ENCODE measurements around the gene SENP7.
"Not testable (repeated sequence)": the region's sequence is repeated elsewhere in the genome, so short reads cannot be mapped to it uniquely, and the experiment has no call there.

Gene SENP7

DNA sequence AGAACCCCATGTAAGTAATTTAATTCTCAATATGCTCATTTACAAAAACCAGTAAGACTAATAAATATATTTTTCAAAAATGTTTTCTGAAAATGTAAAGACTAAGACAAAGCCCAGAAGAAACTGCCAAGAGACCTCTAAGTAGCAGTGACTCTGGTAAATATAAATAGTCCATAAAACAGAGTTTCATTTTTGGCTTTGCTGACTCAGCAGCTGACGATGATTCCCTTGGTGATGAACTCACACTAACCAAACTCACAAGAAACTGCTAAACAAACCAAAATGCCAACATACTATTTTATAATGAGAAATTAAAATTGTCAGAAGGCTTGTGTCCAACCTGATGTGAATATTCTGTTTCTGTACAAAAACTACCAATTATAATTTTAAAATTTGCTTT lies 161.2 kb downstream of the SENP7 start:
- TF ChIP-seq POLR2A (IDR thresholded peaks at IDR 0.05; ENCODE audit: low read depth, low read length) (no peak), POLR2AphosphoS5 (IDR thresholded peaks at IDR 0.05; ENCODE audit: low read depth, low read length) (no peak), TAF1 (IDR thresholded peaks at IDR 0.05; ENCODE audit: borderline replicate concordance, low read depth, low read length) (no peak)
- no peak for DNase-seq (ENCODE audit: insufficient read length)

DNA sequence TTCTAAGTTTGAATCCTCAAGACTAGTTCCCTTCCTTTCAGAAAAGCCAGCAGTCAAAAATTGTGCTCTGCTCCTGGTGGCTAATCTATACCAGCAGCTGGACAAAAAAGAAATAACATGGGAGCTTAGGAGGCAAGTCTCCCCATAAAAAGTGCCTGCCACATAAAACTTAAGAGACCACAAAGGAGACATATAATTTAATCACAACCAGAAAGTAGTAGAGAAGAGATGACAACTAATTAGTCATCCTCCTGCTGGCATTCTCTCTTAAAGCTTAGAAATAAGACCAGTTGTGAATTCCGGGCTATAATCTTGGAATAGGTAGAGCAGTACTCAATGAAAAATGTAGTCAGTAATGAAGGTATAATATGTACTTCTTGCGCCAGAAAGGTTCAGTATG lies 172.4 kb downstream of the SENP7 start:
- DNase-seq (ENCODE audit: insufficient read length) = no peak
- TF ChIP-seq TAF1 (IDR thresholded peaks at IDR 0.05; ENCODE audit: borderline replicate concordance, low read depth, low read length) (no peak), POLR2AphosphoS5 (IDR thresholded peaks at IDR 0.05; ENCODE audit: low read depth, low read length) (no peak), POLR2A (IDR thresholded peaks at IDR 0.05; ENCODE audit: low read depth, low read length) (no peak)
- no peak for FAIRE-seq

More for the DNA sequence above, 161.2 kb downstream of the SENP7 start:
- no peak for FAIRE-seq

- TF ChIP-seq POLR2AphosphoS5 (IDR thresholded peaks at IDR 0.05; ENCODE audit: low read depth, low read length) = no peak
- no peak for TF ChIP-seq TAF1 (IDR thresholded peaks at IDR 0.05; ENCODE audit: borderline replicate concordance, low read depth, low read length)
- TF ChIP-seq POLR2A (IDR thresholded peaks at IDR 0.05; ENCODE audit: low read depth, low read length) = no peak
- DNase-seq (ENCODE audit: insufficient read length) (no peak), FAIRE-seq (no peak)
Observed at GRCh38 chr3:101333883-101334282, 179.1 kb downstream of the SENP7 start.

DNA sequence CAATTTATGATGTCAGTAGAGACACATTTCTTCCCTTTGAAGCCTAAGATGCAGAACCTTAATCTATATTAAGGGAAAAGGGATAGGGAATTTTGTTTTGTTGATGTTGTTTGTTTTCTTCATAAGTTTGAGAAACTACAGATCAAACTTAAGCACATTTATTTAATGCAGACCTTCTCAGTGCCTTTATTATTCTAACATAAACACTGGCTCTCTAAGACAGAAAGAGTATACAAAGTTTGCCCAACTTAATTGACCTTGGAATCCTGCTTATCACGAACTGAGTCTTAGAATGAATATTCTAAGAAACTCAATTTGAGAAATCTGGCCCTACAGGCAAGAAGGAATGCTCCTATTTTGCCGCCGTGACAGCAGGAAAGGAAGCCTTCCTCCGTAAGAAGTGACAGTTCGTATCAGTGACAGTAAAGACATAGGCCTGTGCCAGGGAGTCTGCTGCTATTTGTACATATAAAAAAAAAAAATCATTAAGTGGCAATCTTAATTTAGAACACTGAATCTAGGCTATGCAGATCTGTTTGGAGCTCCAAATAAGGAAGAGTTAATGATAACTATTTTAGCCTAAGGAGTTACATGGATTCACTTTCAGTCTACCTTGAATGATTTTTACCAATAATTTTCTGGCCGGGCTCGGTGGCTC lies 183.9 kb downstream of the SENP7 start:
- TF ChIP-seq POLR2A (IDR thresholded peaks at IDR 0.05; ENCODE audit: low read depth, low read length) (no peak), POLR2AphosphoS5 (IDR thresholded peaks at IDR 0.05; ENCODE audit: low read depth, low read length) (no peak), TAF1 (IDR thresholded peaks at IDR 0.05; ENCODE audit: borderline replicate concordance, low read depth, low read length) (no peak)
- DNase-seq (ENCODE audit: insufficient read length) (no peak), FAIRE-seq (no peak)

DNA sequence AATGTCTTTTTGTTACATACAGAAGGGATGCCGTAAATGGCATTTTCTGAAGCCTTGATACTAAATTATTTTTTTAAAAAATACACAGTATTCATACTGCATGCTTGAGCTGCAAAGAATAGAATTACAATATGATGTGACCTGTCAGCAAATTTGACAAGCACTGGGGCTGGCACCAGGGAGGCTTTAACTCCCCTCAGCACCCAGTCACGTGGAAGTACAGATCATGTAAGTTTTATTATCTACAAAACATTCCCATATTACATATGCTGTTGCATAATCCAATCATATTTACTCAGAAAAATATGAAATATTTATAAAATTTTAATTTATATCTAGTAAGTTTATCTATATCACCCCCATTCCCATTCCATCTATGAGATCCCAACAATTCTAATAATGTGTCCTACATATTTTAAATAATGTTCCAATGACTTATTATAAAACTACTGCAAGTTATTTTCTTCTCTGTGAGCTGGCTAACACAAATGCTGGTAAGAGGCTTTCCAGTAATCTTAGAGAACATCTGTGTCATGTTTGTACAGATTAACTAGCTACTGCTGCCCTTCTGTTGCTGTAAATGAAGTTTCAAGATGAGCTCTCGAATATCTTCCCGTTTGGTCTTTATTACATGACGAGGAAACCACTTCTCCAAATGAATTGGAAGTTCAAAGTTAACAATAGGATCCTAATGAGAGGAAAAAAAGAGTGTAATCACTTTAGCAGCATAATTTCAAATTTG lies 187.4 kb downstream of the SENP7 start:
- DNase-seq (ENCODE audit: insufficient read length) (no peak), FAIRE-seq (no peak)
- TF ChIP-seq POLR2A (IDR thresholded peaks at IDR 0.05; ENCODE audit: low read depth, low read length) (no peak), TAF1 (IDR thresholded peaks at IDR 0.05; ENCODE audit: borderline replicate concordance, low read depth, low read length) (no peak), POLR2AphosphoS5 (IDR thresholded peaks at IDR 0.05; ENCODE audit: low read depth, low read length) (no peak)

DNA sequence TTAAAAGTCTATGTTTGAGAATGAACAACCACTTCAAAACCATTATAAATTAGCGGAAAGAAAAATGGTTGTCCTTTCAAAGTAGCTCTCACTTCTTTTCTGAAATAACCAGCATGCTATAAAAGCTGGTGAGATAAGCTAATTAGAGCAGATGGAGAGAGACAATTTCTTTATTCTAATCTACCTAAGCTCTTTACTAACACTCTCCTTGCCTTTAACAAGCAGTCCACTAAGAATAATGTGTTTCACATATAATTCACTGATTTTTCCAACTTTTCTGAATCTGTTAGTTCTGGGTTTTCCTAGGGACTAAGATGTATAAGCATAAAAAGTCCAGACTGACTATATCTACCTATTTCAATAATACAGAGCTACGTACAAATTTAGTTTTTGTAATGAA lies 192.5 kb downstream of the SENP7 start, which contains the start of gene IMPG2:
Gene IMPG2 (minus strand): TSS at position 101 of the 400 bp plus-strand sequence. CDS start 203 bp downstream, outside the sequence.
- DNase-seq (ENCODE audit: insufficient read length) (no peak), FAIRE-seq (no peak)
- TF ChIP-seq TAF1 (IDR thresholded peaks at IDR 0.05; ENCODE audit: borderline replicate concordance, low read depth, low read length) = no peak
- no peak for TF ChIP-seq POLR2AphosphoS5 (IDR thresholded peaks at IDR 0.05; ENCODE audit: low read depth, low read length)
- no peak for TF ChIP-seq POLR2A (IDR thresholded peaks at IDR 0.05; ENCODE audit: low read depth, low read length)

DNA sequence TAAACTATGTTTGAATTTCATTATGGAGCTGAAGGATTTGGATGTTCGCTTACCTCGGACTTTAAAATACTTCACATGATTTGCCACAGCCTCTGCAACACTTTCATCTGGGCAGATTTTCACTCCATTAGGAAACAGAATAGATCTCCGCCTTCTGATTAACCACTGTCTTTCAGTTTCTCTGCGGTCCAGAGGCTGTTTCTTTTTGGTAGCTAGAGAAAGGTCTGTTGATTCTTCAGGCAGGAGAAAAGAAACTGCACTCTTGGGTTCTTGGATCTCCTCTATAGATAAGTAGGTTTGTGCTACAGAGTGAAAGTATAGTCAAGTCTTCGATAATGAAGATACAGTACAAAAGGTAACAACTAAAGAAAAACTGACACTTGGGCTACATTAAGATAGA lies 193.5 kb downstream of the SENP7 start:
- FAIRE-seq = no peak
- DNase-seq (ENCODE audit: insufficient read length) = no peak
- TF ChIP-seq POLR2AphosphoS5 (IDR thresholded peaks at IDR 0.05; ENCODE audit: low read depth, low read length) (no peak), POLR2A (IDR thresholded peaks at IDR 0.05; ENCODE audit: low read depth, low read length) (no peak), TAF1 (IDR thresholded peaks at IDR 0.05; ENCODE audit: borderline replicate concordance, low read depth, low read length) (no peak)

GRCh38 chr3:101312545-101312944 lies 200.5 kb downstream of the SENP7 start:
- TF ChIP-seq TAF1 (IDR thresholded peaks at IDR 0.05; ENCODE audit: borderline replicate concordance, low read depth, low read length) (no peak), POLR2AphosphoS5 (IDR thresholded peaks at IDR 0.05; ENCODE audit: low read depth, low read length) (no peak), POLR2A (IDR thresholded peaks at IDR 0.05; ENCODE audit: low read depth, low read length) (no peak)
- no peak for DNase-seq (ENCODE audit: insufficient read length)
- no peak for FAIRE-seq

- TF ChIP-seq POLR2A (IDR thresholded peaks at IDR 0.05; ENCODE audit: low read depth, low read length) = no peak
- no peak for TF ChIP-seq POLR2AphosphoS5 (IDR thresholded peaks at IDR 0.05; ENCODE audit: low read depth, low read length)
- TF ChIP-seq TAF1 (IDR thresholded peaks at IDR 0.05; ENCODE audit: borderline replicate concordance, low read depth, low read length) = no peak
- DNase-seq (ENCODE audit: insufficient read length) (no peak), FAIRE-seq (no peak)
Observed at GRCh38 chr3:101311676-101312075, 201.3 kb downstream of the SENP7 start.

DNA sequence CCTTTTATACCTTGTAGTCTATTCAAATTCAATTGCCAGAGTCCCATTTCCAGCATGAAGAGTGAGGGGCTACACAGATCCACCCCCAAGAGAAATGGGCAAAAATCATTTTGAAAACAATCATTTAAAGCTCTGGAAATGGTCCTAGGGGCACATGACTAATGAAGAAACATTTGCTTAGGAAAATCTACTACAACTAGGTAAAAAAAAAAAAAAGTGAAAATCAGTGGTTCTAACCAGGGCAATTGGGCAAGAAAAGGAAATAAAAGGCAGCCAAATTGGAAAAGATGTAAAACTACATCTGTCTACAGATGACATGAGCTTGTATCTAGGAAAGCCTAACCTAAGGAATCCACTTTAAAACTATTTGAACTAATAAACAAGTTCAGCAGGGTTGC lies 202.0 kb downstream of the SENP7 start:
- DNase-seq (ENCODE audit: insufficient read length) = no peak
- TF ChIP-seq POLR2A (IDR thresholded peaks at IDR 0.05; ENCODE audit: low read depth, low read length) (no peak), TAF1 (IDR thresholded peaks at IDR 0.05; ENCODE audit: borderline replicate concordance, low read depth, low read length) (no peak), POLR2AphosphoS5 (IDR thresholded peaks at IDR 0.05; ENCODE audit: low read depth, low read length) (no peak)
- no peak for FAIRE-seq

DNA sequence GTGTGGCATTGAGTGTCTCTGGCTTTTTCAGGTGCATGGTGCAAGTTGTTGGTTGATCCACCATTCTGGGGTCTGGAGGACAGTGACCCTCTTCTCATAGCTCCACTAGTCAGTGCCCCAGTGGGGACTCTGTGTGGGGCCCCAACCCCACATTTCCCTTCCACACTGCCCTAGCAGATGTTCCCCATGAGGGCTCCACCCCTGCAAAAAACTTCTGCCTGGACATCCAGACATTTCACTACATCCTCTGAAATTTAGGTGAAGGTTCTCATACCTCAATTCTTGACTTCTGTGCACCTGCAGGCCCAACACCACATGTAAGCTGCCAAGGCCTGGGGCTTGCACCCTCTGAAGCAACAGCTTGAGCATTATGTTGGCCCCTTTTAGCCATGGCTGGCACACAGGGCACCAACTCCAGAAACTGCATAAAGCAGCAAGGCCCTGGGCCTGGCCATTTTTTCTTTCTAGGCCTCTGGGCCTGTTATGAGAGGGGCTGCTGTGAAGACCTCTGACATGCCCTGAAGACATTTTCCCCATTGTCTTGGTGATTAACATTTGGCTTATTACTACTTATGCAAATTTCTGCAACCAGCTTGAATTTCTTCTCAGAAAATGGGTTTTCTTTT lies 204.8 kb downstream of the SENP7 start:
- DNase-seq (ENCODE audit: insufficient read length); FAIRE-seq: not testable (repeated sequence)

DNA sequence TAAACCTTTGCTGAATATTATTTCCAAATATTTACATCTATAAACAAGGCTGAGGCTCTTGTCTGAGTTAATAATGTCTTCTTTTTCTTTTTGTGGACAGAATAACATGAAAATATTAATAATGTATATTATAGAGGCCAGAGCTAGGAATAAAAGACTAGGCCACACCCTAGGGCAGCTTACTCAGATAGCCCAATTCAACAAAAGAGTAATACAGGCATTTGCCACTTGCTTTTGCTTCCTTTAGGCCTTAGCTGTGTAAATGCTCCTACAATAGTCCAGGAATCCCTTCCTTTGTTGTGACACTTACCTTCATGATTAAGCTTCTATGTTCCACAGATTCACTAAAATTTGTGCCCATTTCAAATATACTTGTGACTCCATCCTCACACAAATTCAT lies 209.2 kb downstream of the SENP7 start:
- DNase-seq (ENCODE audit: insufficient read length) (no peak), FAIRE-seq (no peak)
- no peak for TF ChIP-seq TAF1 (IDR thresholded peaks at IDR 0.05; ENCODE audit: borderline replicate concordance, low read depth, low read length)
- TF ChIP-seq POLR2A (IDR thresholded peaks at IDR 0.05; ENCODE audit: low read depth, low read length) = no peak
- no peak for TF ChIP-seq POLR2AphosphoS5 (IDR thresholded peaks at IDR 0.05; ENCODE audit: low read depth, low read length)

Measured in GM12892 (cell line).